Right renal cortex interstitium (tissue), 3 donors: ENCODE data around the gene ADAM15. TPM values are rescaled to one million over a fixed set of nuclear protein-coding genes. Genes with fewer than 3 reads are reported as not detected.

Experiments
- DNase-seq, 3 donors: peaks; one replicate each; pipeline ENCODE4 v3.0.0-alpha.2; 2013; ENCODE audit warnings: low read depth in 3 of 3, low spot score in 2 of 3
- polyA plus RNA-seq, 3 donors: library from polyadenylated mRNA; unstranded; fragments of 120-200 nt; gene quantifications; one replicate each; pipeline ENCODE4 v1.2.1, GENCODE V29; 2013; ENCODE audit not compliant: insufficient read length in 3 of 3

ADAM15 gene
- 10 to 100 TPM; 36.5 to 37.6 (median 36.8) TPM for polyA plus RNA-seq

- DNase-seq = no peak
These were observed at the start of gene ADAM15 for GRCh38 chr1:155050560-155051341. ADAM15 (plus strand) TSS chr1:155051316; CDS start chr1:155051387, 71 bp downstream.

GRCh38 chr1:155001425-155001674 is 49.8 kb upstream of the ADAM15 start:
- no peak for DNase-seq

GRCh38 chr1:155001675-155002463 is 49.2 kb upstream of the ADAM15 start:
- DNase-seq = peak in 2 of 3 donors; percentile 98 to 99

GRCh38 chr1:155002464-155003226 is 48.5 kb upstream of the ADAM15 start, which contains the start of gene ZBTB7B:
ZBTB7B (plus strand) TSS chr1:155002802; CDS start chr1:155014661, 11,859 bp downstream.
- no peak for DNase-seq

- DNase-seq = no peak
These were observed 47.8 kb upstream of the ADAM15 start for GRCh38 chr1:155003227-155003765.

GRCh38 chr1:155003766-155004351 is 47.3 kb upstream of the ADAM15 start:
- no peak for DNase-seq

- no peak for DNase-seq
These were observed 46.6 kb upstream of the ADAM15 start for GRCh38 chr1:155004352-155005075.

- no peak for DNase-seq
These were observed 45.8 kb upstream of the ADAM15 start for GRCh38 chr1:155005076-155006011.

GRCh38 chr1:155006601-155007101 is 44.5 kb upstream of the ADAM15 start:
- DNase-seq = no peak

GRCh38 chr1:155007251-155007828 is 43.8 kb upstream of the ADAM15 start:
- no peak for DNase-seq

- no peak for DNase-seq
These were observed 42.8 kb upstream of the ADAM15 start for GRCh38 chr1:155008015-155008941.

- DNase-seq = no peak
These were observed 41.9 kb upstream of the ADAM15 start for GRCh38 chr1:155009221-155009711.

- DNase-seq = no peak
These were observed 41.4 kb upstream of the ADAM15 start for GRCh38 chr1:155009742-155010141.

GRCh38 chr1:155010211-155010918 is 40.8 kb upstream of the ADAM15 start:
- DNase-seq = no peak

GRCh38 chr1:155011004-155011416 is 40.1 kb upstream of the ADAM15 start:
- DNase-seq = no peak

- no peak for DNase-seq
These were observed 39.6 kb upstream of the ADAM15 start for GRCh38 chr1:155011437-155012025.
